NT2/D1 (cell line): ENCODE measurements around the gene PI4KA.

Experiments used
- DNase-seq: peaks from one replicate; pipeline ENCODE4 v3.0.0-alpha.2; 2011; ENCODE audit warnings: low read depth, low spot score
- H3K27me3 ChIP-seq: 2 replicates; pipeline ENCODE4 v1.6.0; 2011; ENCODE audit warnings: mild to moderate bottlenecking; ENCODE audit not compliant: insufficient read length, insufficient read depth
- H3K36me3 ChIP-seq: 2 replicates; pipeline ENCODE4 v1.6.1; 2011; ENCODE audit warnings: mild to moderate bottlenecking, low read length, mixed read lengths; ENCODE audit not compliant: insufficient read depth, insufficient read length
- H3K4me1 ChIP-seq: 2 replicates; pipeline ENCODE4 v1.5.1; 2011; ENCODE audit not compliant: insufficient read depth, insufficient read length
- H3K4me3 ChIP-seq: 2 replicates; pipeline ENCODE4 v1.5.1; 2011; ENCODE audit warnings: low read depth; ENCODE audit not compliant: insufficient read length
- H3K9ac ChIP-seq: 2 replicates; pipeline ENCODE4 v1.6.0; 2011; ENCODE audit warnings: low read depth; ENCODE audit not compliant: insufficient read length
- H3K9me3 ChIP-seq: 2 replicates; pipeline ENCODE4 v1.5.1; 2011; ENCODE audit warnings: mild to moderate bottlenecking, low read length; ENCODE audit not compliant: insufficient read depth
- SUZ12 ChIP-seq: IDR thresholded peaks from 2 replicates; pipeline ENCODE4 v1.6.1; 2011; ENCODE audit not compliant: insufficient read length, insufficient read depth; ENCODE audit errors: extremely low read depth
- YY1 ChIP-seq: IDR thresholded peaks from 2 replicates; pipeline ENCODE4 v1.6.1; 2011; ENCODE audit not compliant: insufficient read length, insufficient read depth
- ZNF274 ChIP-seq: IDR thresholded peaks from 2 replicates; pipeline ENCODE4 v1.6.1; 2011; ENCODE audit warnings: mild to moderate bottlenecking, low read depth, low read length

PI4KA gene

DNA sequence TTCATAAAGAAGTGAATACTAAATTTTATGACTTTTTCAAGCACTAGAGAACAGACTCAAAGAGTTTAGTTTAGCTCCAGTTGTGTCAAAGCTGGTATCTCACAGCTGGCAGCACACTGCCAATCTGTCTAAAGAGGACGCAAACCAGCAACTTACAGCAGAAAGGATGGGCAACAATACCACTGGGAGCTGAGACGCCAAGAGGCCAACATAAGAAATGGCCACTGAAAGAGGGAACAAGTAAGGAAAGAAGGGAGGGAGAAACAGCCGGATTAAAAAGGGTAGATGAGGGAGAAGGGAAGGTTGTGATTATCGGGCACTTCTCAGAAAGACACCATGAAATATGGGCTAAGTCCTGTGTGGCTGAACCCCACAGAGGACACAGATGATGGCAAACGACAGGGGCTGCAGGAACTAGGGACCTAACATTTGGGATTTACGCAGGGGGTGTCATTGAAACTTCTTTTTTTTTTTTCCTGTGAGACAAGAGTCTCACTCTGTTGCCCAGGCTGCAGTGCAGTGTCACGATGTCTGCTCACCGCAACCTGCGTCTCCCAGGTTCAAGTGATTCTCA is 43.0 kb downstream of the PI4KA start:
- H3K27me3 ChIP-seq = no peaks in the 10 kb centered on the region
- H3K4me1 ChIP-seq = no peaks in the 10 kb centered on the region
- TF ChIP-seq ZNF274 (no peak), SUZ12 (no peak), YY1 (no peak)
- H3K9me3 ChIP-seq = no peaks in the 10 kb centered on the region
- no peak overlapping the region for H3K9ac ChIP-seq
- peaks cover 61% of the 10 kb centered on the region for H3K36me3 ChIP-seq
- no peak for DNase-seq
- H3K4me3 ChIP-seq = no peak overlapping the region

- DNase-seq = no peak
- H3K9ac ChIP-seq = no peak overlapping the region
- H3K27me3 ChIP-seq = no peaks in the 10 kb centered on the region
- H3K4me3 ChIP-seq = no peak overlapping the region
- H3K36me3 ChIP-seq = peaks cover 56% of the 10 kb centered on the region
- H3K9me3 ChIP-seq = no peaks in the 10 kb centered on the region
- TF ChIP-seq SUZ12 (no peak), ZNF274 (no peak)
- no peaks in the 10 kb centered on the region for H3K4me1 ChIP-seq
Observed at GRCh38 chr22:20814221-20814808, 44.3 kb downstream of the PI4KA start.

DNA sequence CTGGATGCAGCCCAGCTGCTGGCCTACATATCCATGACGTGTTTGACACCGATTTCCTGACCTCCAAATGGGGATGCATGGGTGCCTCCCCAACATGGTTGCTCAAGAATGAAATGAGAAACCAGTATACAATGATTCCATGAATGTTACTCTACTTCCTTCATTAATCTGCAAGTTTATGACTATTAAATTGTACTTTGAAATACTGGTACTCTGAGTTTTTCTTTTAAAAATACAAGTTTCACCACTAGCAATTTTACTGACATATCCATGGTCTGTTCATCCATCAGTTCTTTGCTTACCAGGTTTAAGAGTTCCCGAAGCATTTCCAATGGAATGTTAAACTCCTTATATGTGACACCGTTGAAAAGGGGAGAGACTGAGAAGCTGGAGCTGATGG is 45.6 kb downstream of the PI4KA start:
- TF ChIP-seq YY1 (no peak), SUZ12 (no peak), ZNF274 (no peak)
- no peak overlapping the region for H3K4me3 ChIP-seq

DNA sequence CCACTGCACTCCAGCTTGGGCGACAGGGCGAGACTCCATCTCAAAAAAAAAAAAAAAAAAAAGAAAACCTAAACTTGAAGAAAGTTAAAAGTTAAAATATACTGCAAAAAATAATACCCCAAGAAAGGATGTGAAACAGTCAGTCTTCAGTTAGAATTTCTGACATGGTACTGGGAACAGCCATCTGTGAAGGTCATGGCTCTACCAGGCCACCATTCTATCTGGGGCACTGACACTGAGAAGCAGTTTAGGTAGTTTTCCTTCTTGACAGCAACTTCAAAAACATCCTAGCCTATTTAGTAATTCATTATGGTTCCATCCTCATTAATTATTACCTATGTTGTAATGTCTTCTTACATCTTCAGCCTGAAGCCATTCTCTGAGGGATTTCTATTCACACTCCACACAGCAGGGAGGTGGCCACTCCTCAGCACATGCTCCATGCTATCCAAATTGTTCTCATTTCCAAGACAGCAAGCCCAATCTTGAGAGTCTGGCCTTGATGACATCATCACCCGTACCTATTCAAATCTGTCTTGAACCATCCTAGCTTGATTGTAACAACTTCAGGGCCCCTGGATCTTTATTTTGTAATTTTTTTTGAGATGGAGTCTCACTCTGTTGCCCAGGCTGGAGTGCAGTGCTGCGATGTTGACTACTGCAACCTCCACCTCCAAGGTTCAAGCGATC is 46.5 kb downstream of the PI4KA start:
- H3K27me3 ChIP-seq = no peaks in the 10 kb centered on the region
- H3K36me3 ChIP-seq = peaks cover 48% of the 10 kb centered on the region
- DNase-seq = no peak
- H3K9me3 ChIP-seq = no peaks in the 10 kb centered on the region
- TF ChIP-seq SUZ12 (no peak), YY1 (no peak), ZNF274 (no peak)
- no peak overlapping the region for H3K9ac ChIP-seq
- H3K4me1 ChIP-seq = no peaks in the 10 kb centered on the region
- no peak overlapping the region for H3K4me3 ChIP-seq

More for the DNA sequence above, 45.6 kb downstream of the PI4KA start:
- no peak for DNase-seq
- H3K36me3 ChIP-seq = peaks cover 52% of the 10 kb centered on the region
- H3K9me3 ChIP-seq = no peaks in the 10 kb centered on the region
- no peaks in the 10 kb centered on the region for H3K4me1 ChIP-seq
- H3K9ac ChIP-seq = no peak overlapping the region
- H3K27me3 ChIP-seq = no peaks in the 10 kb centered on the region

DNA sequence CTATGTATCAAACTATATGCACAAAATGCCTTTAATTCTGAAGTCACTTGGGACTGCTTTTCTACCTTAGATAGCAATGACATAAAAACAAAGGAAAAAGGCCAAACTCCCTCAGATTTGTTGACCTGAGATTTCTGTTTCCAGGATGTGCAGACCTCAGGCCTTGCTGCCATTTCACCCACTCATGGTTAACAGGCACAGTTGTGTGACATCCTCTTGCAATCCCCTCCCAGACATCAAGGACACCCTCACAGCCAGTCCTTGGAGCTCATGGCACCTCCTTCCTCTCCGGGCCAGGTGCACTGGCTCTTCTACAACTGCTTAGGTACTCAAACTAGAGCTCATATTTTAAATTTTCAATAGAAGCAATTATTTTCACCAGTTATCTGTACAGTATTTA is 47.4 kb downstream of the PI4KA start:
- TF ChIP-seq ZNF274 = no peak
- no peak for TF ChIP-seq YY1
- Histone ChIP-seq H3K36me3 (peaks cover 40% of the 10 kb centered on the region), H3K9ac (no peak overlapping the region), H3K4me1 (peaks cover 1% of the 10 kb centered on the region), H3K9me3 (no peaks in the 10 kb centered on the region), H3K4me3 (no peak overlapping the region), H3K27me3 (no peaks in the 10 kb centered on the region)
- DNase-seq = no peak

GRCh38 chr22:20810645-20811044 is 48.0 kb downstream of the PI4KA start:
- H3K9me3 ChIP-seq = no peaks in the 10 kb centered on the region
- H3K9ac ChIP-seq = no peak overlapping the region
- peaks cover 40% of the 10 kb centered on the region for H3K36me3 ChIP-seq
- DNase-seq = no peak
- no peak for TF ChIP-seq SUZ12
- no peak overlapping the region for H3K4me3 ChIP-seq
- no peaks in the 10 kb centered on the region for H3K27me3 ChIP-seq
- peaks cover 1% of the 10 kb centered on the region for H3K4me1 ChIP-seq

DNA sequence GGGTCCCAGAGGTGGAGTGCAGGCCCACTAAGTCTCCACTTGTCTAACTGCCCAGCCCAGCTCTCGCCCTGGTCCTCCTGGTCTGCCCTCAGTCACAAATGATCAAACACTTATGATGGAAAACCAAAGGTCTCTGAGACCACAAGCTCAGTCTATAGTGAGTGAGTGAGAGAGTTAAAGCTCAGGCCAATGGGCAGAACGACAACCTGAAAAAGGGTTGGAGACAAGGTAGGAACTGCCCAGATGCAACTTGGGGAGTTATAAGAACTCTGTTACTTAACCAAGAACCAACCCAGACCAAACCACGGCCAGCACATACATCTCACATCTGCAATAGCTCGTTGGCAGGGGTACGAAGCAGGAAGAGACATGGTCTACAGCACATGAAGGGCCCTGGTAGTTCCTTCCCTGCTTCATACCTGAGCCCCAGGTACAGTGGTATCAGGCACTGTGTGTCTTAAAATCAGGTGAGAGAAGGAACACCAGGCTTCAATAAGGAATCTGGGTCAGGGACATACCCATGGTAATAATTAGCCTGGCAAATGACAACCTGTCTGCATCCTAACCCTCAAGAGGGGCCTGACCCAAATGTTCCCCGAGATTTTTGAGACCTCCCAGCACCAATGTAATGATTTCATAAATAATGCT is 48.9 kb downstream of the PI4KA start:
- Histone ChIP-seq H3K4me1 (peaks cover 1% of the 10 kb centered on the region), H3K9me3 (no peaks in the 10 kb centered on the region), H3K27me3 (no peaks in the 10 kb centered on the region), H3K36me3 (peaks cover 46% of the 10 kb centered on the region), H3K9ac (no peak overlapping the region), H3K4me3 (no peak overlapping the region)
- TF ChIP-seq SUZ12 (no peak), YY1 (no peak), ZNF274 (no peak)
- DNase-seq = no peak
